ENCODE data around the gene ABCF1. TPM values are rescaled to one million over a fixed set of nuclear protein-coding genes. Genes with fewer than 3 reads are reported as not detected.

Gene ABCF1
- total and polyA plus RNA-seq, 2 of the 8 experiments (the other 6 are each of a cell fraction or from before 2014, with no cell fraction given) = 48.8 to 123 TPM

DNA sequence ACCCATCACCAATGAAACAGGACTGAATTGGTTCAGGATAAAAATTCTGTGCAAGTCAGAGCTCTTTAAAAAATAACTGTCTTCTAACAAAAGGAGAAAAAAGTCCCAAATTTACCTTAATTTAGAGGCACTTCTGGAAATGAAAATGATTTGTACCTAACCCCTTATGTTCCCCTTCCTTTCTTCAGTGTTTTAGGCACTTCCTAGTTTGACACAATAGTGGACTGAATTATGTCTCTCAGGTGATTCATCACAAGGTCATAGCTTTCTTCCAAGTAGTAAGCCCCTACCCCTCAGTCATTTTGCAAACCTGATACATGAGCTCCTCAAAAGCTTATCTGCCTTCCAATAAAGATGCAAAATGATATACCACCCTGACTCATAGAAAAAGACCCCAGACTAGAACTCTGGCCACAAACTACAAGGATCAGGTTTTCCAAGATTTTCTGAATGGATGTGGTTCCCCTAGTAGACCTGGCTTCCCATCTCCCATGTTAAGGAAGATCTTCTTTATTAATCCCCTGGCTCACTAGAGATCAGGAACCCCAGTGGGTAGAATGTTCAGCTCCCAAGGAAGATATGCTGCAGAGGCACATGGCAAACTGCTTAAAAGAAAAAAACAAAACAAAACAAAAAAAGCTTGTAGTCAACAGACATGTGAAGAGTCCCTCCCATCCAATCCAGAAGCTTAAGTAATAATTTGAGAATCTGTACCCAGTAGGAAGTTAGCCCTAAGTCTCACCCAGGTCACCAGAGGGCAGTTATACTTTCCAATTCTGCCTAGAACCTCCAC is 42.2 kb downstream of the ABCF1 start (continued):
- TF ChIP-seq TAF7 (optimal IDR thresholded peaks at IDR 0.05; ENCODE audit: borderline replicate concordance, low read depth, low read length) = peak; percentile 16
